NT2/D1 (cell line): ENCODE measurements around the gene BCAS3.

Experiments used
- SUZ12 ChIP-seq: IDR thresholded peaks from 2 replicates; pipeline ENCODE4 v1.6.1; 2011; ENCODE audit not compliant: insufficient read length, insufficient read depth; ENCODE audit errors: extremely low read depth
- YY1 ChIP-seq: IDR thresholded peaks from 2 replicates; pipeline ENCODE4 v1.6.1; 2011; ENCODE audit not compliant: insufficient read length, insufficient read depth

DNA sequence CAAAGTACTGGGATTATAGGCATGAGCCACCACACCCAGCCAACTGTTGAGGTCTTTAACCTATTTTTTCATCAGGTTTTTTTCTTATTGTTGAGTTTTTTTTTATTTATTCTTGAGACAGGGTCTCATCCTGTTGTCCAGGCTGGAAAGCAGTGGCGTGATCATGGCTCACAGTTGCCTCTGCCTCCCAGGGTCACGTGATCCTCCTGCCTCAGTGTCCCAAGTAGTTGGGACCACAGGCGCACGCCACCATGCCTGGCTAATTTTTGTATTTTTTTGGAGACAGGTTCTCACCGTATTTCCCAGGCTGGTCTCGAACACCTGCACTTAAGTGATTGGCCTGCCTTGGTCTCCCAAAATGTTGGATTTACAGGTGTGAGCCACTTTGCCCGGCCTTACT, 95.9 kb downstream of the BCAS3 start:
- TF ChIP-seq YY1 (no peak), SUZ12 (no peak)
